Fibroblast of pulmonary artery (primary cell): ENCODE data around the gene OS9.
"Not testable (repeated sequence)": the region's sequence is repeated elsewhere in the genome, so short reads cannot be mapped to it uniquely, and the experiment has no call there.

ENCODE experiments used
- DNase-seq: peaks from one replicate; pipeline ENCODE4 v3.0.0-alpha.2; 2010; ENCODE audit warnings: low read depth
- H3K4me3 ChIP-seq: replicated peaks from 2 replicates; pipeline ENCODE4 v1.5.1; 2011; ENCODE audit warnings: low read depth, mild to moderate bottlenecking, control low read depth, low read length, moderate library complexity
- TF ChIP-seq, protein P1 (sequence below): IDR thresholded peaks from 2 replicates; pipeline ENCODE4 v1.5.1; 2011; ENCODE audit warnings: mild to moderate bottlenecking, control low read depth, low read length, inconsistent platforms; ENCODE audit errors: missing control alignments

The OS9 gene

DNA sequence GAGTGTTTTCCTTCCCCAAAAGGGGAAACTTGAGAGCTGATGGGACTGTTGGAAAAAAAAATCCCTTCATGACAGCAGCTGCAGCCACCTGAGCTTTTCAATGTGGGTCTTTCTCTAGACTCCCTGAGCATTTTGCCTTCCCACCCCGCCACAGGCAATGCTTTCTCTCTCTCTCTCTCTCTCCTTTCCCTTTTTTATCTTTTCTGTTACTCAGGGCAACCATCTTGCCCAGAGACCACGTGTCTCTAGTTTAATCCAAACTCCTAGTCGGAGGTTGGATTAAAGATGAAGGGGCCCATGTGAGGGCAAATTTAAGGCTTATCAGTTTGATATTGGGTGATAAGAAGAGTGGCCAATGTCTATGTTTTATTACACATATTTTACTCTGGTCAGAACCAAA is 35.0 kb upstream of the OS9 start:
- TF ChIP-seq, protein P1, sequence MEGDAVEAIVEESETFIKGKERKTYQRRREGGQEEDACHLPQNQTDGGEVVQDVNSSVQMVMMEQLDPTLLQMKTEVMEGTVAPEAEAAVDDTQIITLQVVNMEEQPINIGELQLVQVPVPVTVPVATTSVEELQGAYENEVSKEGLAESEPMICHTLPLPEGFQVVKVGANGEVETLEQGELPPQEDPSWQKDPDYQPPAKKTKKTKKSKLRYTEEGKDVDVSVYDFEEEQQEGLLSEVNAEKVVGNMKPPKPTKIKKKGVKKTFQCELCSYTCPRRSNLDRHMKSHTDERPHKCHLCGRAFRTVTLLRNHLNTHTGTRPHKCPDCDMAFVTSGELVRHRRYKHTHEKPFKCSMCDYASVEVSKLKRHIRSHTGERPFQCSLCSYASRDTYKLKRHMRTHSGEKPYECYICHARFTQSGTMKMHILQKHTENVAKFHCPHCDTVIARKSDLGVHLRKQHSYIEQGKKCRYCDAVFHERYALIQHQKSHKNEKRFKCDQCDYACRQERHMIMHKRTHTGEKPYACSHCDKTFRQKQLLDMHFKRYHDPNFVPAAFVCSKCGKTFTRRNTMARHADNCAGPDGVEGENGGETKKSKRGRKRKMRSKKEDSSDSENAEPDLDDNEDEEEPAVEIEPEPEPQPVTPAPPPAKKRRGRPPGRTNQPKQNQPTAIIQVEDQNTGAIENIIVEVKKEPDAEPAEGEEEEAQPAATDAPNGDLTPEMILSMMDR: no peak
- H3K4me3 ChIP-seq: no peak overlapping the region
- no peak for DNase-seq

GRCh38 chr12:57661376-57661775 is 32.6 kb upstream of the OS9 start:
- TF ChIP-seq, protein P1: no peak
- no peak for DNase-seq
- no peak overlapping the region for H3K4me3 ChIP-seq

DNA sequence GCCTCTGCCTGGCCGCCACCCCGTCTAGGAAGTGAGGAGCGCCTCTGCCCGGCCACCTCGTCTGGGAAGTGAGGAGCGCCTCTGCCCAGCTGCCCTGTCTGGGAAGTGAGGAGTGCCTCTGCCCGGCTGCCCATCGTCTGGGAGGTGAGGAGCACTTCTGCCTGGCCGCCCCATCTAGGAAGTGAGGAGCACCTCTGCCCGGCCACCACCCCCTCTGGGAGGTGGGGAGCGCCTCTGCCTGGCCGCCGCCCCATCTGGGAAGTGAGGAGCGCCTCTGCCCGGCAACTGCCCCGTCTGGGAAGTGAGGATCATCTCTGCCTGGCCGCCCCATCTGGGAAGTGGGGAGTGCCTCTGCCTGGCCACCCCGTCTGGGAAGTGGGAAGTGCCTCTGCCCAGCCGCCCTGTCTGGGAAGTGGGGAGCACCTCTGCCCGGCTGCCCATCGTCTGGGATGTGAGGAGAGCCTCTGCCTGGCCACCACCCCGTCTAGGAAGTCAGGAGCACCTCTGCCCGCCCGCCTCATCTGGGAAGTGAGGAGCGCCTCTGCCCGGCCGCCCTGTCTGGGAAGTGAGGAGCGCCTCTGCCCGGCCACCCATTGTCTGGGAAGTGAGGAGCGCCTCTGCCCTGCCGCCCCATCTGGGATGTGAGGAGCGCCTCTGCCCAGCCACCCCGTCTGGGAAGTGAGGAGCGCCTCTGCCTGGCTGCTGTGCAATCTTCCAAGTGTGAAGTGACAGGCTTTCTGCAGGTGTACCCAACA is 28.7 kb upstream of the OS9 start:
- not testable (repeated sequence) for DNase-seq, H3K4me3 ChIP-seq

DNA sequence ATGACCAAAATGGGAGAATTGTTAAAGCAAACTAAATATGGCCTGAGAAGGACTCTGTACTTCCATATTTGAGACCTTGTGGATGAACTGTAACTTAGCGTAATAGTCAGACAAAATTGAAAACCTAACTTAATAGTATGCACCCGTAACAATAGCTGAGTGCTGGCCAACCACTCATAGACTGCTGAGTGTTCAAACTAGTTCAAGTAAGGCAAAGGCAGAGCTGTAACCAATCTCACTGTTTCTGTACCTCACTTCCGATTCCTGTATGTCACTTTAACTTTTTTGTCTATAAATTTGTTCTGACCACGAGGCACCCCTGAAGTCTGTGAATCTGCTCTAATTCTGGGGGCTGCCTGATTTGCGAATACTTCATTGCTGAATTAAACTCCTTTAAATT is 27.0 kb upstream of the OS9 start:
- H3K4me3 ChIP-seq: no peak overlapping the region
- TF ChIP-seq, protein P1: no peak
- DNase-seq: no peak

DNA sequence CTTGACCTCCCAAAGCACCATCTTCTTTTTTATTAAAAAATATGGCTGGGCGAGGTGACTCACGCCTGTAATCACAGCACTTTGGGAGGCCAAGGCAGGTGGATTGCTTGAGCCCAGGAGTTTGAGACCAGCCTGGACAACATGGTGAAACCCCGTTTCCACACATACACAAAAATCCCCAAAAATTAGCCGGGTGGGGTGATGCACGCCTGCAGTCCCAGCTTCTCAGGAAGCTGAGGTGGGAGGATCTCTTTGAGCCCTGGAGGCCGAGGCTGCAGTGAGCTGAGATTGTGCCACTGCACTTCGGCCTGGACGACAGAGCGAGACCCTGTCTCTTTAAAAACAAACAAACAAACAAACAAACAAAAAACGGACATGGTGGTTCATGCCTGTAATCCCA is 24.2 kb upstream of the OS9 start:
- H3K4me3 ChIP-seq, DNase-seq: not testable (repeated sequence)

- not testable (repeated sequence) for H3K4me3 ChIP-seq, DNase-seq
Measured at GRCh38 chr12:57671811-57672210, 22.1 kb upstream of the OS9 start.

GRCh38 chr12:57672801-57673200 is 21.1 kb upstream of the OS9 start:
- DNase-seq: no peak
- no peak overlapping the region for H3K4me3 ChIP-seq
- TF ChIP-seq, protein P1: no peak

GRCh38 chr12:57674691-57675090 is 19.2 kb upstream of the OS9 start:
- no peak overlapping the region for H3K4me3 ChIP-seq
- TF ChIP-seq, protein P1: no peak
- DNase-seq: no peak

DNA sequence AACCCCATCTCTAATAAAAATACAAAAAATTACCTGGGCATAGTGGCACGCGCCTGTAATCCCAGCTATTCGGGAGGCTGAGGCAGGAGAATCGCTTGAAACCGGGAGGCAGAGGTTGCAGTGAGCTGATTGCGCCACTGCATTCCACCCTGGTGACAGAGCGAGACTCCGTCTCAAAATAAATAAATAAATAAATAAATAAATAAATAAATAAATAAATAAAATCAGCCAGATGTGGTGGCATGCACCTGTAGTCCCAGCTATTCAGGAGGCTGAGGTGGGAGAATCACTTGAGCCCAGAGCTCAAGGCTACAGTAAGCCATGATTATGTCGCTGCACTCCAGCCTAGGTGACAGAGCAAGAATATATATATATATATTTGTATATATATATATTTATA is 16.0 kb upstream of the OS9 start:
- not testable (repeated sequence) for H3K4me3 ChIP-seq, DNase-seq
